ENCODE data around the gene PINLYP.

DNA sequence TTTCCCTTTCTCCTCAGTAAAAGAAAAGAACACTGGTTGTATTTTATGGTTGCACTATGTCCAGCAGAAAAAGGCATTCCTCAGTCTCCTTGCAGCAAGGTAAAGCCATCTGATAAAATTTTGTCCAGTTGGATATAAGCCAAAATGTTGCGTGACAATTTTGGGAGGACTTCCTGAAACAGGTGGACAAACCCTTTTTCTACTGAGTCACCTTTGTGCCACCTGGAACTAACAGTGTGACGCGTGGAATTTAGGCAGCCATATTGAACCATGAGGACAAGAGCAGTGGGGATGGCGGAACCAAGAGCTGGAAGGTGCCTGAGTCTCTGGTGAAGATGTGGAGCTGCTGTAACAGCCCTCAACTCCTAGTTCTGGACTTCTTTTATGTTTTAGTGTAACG lies 55.9 kb downstream of the PINLYP start:
- TF ChIP-seq, protein P1, sequence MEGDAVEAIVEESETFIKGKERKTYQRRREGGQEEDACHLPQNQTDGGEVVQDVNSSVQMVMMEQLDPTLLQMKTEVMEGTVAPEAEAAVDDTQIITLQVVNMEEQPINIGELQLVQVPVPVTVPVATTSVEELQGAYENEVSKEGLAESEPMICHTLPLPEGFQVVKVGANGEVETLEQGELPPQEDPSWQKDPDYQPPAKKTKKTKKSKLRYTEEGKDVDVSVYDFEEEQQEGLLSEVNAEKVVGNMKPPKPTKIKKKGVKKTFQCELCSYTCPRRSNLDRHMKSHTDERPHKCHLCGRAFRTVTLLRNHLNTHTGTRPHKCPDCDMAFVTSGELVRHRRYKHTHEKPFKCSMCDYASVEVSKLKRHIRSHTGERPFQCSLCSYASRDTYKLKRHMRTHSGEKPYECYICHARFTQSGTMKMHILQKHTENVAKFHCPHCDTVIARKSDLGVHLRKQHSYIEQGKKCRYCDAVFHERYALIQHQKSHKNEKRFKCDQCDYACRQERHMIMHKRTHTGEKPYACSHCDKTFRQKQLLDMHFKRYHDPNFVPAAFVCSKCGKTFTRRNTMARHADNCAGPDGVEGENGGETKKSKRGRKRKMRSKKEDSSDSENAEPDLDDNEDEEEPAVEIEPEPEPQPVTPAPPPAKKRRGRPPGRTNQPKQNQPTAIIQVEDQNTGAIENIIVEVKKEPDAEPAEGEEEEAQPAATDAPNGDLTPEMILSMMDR (IDR thresholded peaks at IDR 0.05): no peak
- no peak for TF ChIP-seq POLR2A (IDR thresholded peaks at IDR 0.05)
